HepG2 (cell line): ENCODE data around the gene LCN12. TPM values are rescaled to one million over a fixed set of nuclear protein-coding genes. Genes with fewer than 3 reads are reported as not detected.
A peak's percentile ranks its signal among the peaks of the same experiment; 100 is the strongest.

ENCODE experiments used
- CBFB ChIP-seq: sonication (generic); formaldehyde crosslinking; IDR thresholded peaks from 2 replicates; pipeline ENCODE4 v1.4.0; 2020; ENCODE audit warnings: missing genetic modification reagents
- KLF15 ChIP-seq: sonication (generic); formaldehyde crosslinking; IDR thresholded peaks from 2 replicates; pipeline ENCODE4 v1.8.1; 2023; ENCODE audit warnings: borderline replicate concordance, mild to moderate bottlenecking, inconsistent platforms, missing genetic modification reagents, mixed read lengths
- RBM22 ChIP-seq: fragments of 200-400 bp; formaldehyde crosslinking; optimal IDR thresholded peaks from 2 replicates; pipeline ENCODE3; 2017; ENCODE audit warnings: mild to moderate bottlenecking, low read length, moderate library complexity
- RBM39 ChIP-seq: fragments of 200-400 bp; formaldehyde crosslinking; IDR thresholded peaks from one replicate; pipeline ENCODE4 v1.6.1; 2018; ENCODE audit warnings: antibody characterized with exemption, mild to moderate bottlenecking, low read depth, low read length; ENCODE audit not compliant: poor library complexity, severe bottlenecking
- SOX6 ChIP-seq, 2 experiments: fragments of 450-650 bp in 1 of 2; sonication (generic) in 1 of 2; formaldehyde crosslinking in 1 of 2; IDR thresholded peaks; 2 replicates each; pipeline versions ENCODE4 v1.4.0 to v1.6.1; 2017 to 2020; ENCODE audit warnings: antibody characterized with exemption in 1 of 2, mild to moderate bottlenecking in 1 of 2, missing genetic modification reagents in 1 of 2
- TBX3 ChIP-seq: fragments of 450-650 bp; IDR thresholded peaks from 2 replicates; pipeline ENCODE4 v1.6.1; 2017; ENCODE audit warnings: antibody characterized with exemption, mild to moderate bottlenecking, inconsistent platforms, borderline replicate concordance
- TOPORS ChIP-seq: sonication (generic); formaldehyde crosslinking; IDR thresholded peaks from 2 replicates; pipeline ENCODE4 v1.8.0; 2023; ENCODE audit warnings: mild to moderate bottlenecking, missing genetic modification reagents
- WIZ ChIP-seq: sonication (generic); formaldehyde crosslinking; IDR thresholded peaks from 2 replicates; pipeline ENCODE4 v1.5.1; 2020; ENCODE audit warnings: mild to moderate bottlenecking, missing genetic modification reagents
- ZNF136 ChIP-seq: sonication (generic); formaldehyde crosslinking; IDR thresholded peaks from 2 replicates; pipeline ENCODE4 v1.8.1; 2022; ENCODE audit warnings: low read depth, mild to moderate bottlenecking, moderate library complexity, missing genetic modification reagents
- ZNF260 ChIP-seq: sonication (generic); formaldehyde crosslinking; IDR thresholded peaks from 2 replicates; pipeline ENCODE4 v1.4.0; 2020; ENCODE audit warnings: missing genetic modification reagents, low read depth, mild to moderate bottlenecking, borderline replicate concordance
- ZNF331 ChIP-seq: sonication (generic); formaldehyde crosslinking; IDR thresholded peaks from 2 replicates; pipeline ENCODE4 v1.4.0; 2020; ENCODE audit warnings: missing genetic modification reagents
- ZNF629 ChIP-seq: sonication (generic); formaldehyde crosslinking; conservative IDR thresholded peaks from 2 replicates; pipeline ENCODE4 v1.5.0; 2020; ENCODE audit warnings: missing genetic modification reagents
- ZNF652 ChIP-seq: IDR thresholded peaks from 2 replicates; pipeline ENCODE4 v1.6.1; 2016; ENCODE audit warnings: low read depth, borderline replicate concordance
- ZNF782 ChIP-seq: sonication (generic); formaldehyde crosslinking; IDR thresholded peaks from 2 replicates; pipeline ENCODE4 v1.4.0; 2020; ENCODE audit warnings: missing genetic modification reagents, mild to moderate bottlenecking, borderline replicate concordance
- ZNF878 ChIP-seq: sonication (generic); formaldehyde crosslinking; IDR thresholded peaks from 2 replicates; pipeline ENCODE4 v1.8.1; 2023; ENCODE audit warnings: mild to moderate bottlenecking, missing genetic modification reagents, moderate library complexity
- polyA plus RNA-seq, 8 experiments: library from polyadenylated mRNA; depleted of rRNA in 3 of 8; stranded (reverse) in 7 of 8; unstranded in 1 of 8; fragments of >200 nt; fragmentation: Illumina TruSeq in 4 of 8; extraction: Trizol in 4 of 8; gene quantifications; 2 replicates each; pipeline versions ENCODE4 v1.2.1 to v1.2.3, GENCODE V29; 2011 to 2016; ENCODE audit warnings: low read depth in 4 of 8, missing spikeins in 1 of 8, mixed read lengths in 1 of 8; ENCODE audit not compliant: insufficient read depth in 1 of 8
- total RNA-seq, 5 experiments: library from RNA; depleted of rRNA; stranded (reverse); fragments of >200 nt; fragmentation: Illumina TruSeq; extraction: Trizol; gene quantifications; 2 replicates each; pipeline ENCODE4 v1.2.3, GENCODE V29; 2016; ENCODE audit warnings: low read depth in 1 of 5
- TF ChIP-seq, protein P1 (sequence below): sonication (generic); formaldehyde crosslinking; IDR thresholded peaks from 2 replicates; pipeline ENCODE4 v1.5.1; 2020; ENCODE audit warnings: mild to moderate bottlenecking, missing genetic modification reagents, borderline replicate concordance
- TF ChIP-seq, protein P2 (sequence below): IDR thresholded peaks from 2 replicates; pipeline ENCODE4 v1.6.1; 2016
- TF ChIP-seq, protein P3 (sequence below): IDR thresholded peaks from 2 replicates; pipeline ENCODE4 v1.6.1; 2016; ENCODE audit warnings: low read depth
- TF ChIP-seq, protein P4 (sequence below): sonication (generic); formaldehyde crosslinking; IDR thresholded peaks from 2 replicates; pipeline ENCODE4 v1.5.0; 2020; ENCODE audit warnings: mild to moderate bottlenecking, missing genetic modification reagents, borderline replicate concordance
- TF ChIP-seq, protein P5 (sequence below): sonication (generic); formaldehyde crosslinking; IDR thresholded peaks from 2 replicates; pipeline ENCODE4 v1.5.1; 2020; ENCODE audit warnings: missing genetic modification reagents, mild to moderate bottlenecking, borderline replicate concordance

Gene LCN12
- total and polyA plus RNA-seq, 2 of the 13 experiments (the other 11 are each of a cell fraction or from before 2014, with no cell fraction given): 3.4 to 6.9 TPM

DNA sequence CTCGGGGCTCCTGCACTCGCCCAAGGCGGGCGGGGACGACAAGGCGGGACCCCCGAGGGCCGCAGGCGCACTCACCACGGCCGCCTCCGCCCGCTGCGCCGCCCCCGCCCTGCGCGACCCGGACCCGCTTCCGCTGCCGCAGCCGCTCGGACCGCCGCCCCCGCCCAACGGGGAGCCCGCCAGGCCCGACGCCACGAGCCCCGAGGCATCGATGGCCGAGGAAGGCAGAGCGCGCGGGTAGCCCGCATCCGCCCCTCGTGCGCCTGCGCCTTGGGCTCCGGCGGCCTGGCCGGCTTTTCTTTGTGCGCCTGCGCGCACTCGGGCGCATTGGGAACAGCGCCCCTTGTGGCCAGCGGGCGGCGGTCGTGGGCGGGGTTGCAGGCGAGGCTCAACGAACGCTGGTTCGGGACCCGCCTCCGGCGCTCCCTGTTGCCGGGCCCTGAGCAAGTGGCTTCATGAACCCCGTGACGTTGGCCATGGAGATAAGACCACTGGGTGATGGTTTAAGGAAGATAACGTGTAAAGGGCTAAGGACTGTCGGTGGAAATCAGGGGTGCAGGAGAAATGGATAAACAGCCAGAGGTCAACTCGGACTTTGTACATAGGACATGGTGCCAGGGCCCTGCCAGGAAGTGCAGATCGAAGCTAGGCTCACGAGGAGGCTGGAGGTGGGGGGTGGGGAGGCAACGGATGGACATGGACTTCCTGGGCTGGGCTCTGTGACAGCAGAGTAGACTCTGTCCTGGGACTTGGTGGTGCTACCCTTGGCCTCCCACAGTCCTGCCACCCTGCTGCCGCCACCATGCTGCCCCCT lies 7.3 kb upstream of the LCN12 start, which contains the start of the genes C8G and FBXW5 (continued):
- TF ChIP-seq TBX3 (no peak), ZNF782 (CRISPR knock-in tag) (peak; percentile 47; the same call in 1 of the 2 replicates), ZNF878 (CRISPR knock-in tag) (no peak), RBM22 (no peak), SOX6 (IDR thresholded peaks at IDR 0.05) (no peak), SOX6 (CRISPR knock-in tag; IDR thresholded peaks at IDR 0.05) (peak; percentile 57), RBM39 (peak; percentile 86), ZNF652 (CRISPR knock-in tag) (no peak), CBFB (no peak; the same call in 1 of the 2 replicates), WIZ (no peak), TOPORS (no peak), KLF15 (CRISPR knock-in tag) (no peak), ZNF260 (no peak), ZNF629 (CRISPR knock-in tag) (no peak), ZNF136 (CRISPR knock-in tag) (peak; percentile 47; the same call in 1 of the 2 replicates), ZNF331 (CRISPR knock-in tag) (no peak)
- TF ChIP-seq, protein P1, sequence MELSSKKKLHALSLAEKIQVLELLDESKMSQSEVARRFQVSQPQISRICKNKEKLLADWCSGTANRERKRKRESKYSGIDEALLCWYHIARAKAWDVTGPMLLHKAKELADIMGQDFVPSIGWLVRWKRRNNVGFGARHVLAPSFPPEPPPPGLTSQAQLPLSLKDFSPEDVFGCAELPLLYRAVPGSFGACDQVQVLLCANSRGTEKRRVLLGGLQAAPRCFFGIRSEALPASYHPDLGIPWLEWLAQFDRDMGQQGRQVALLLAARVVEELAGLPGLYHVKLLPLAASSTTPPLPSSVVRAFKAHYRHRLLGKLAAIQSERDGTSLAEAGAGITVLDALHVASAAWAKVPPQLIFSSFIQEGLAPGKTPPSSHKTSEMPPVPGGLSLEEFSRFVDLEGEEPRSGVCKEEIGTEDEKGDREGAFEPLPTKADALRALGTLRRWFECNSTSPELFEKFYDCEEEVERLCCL (CRISPR knock-in tag): no peak
- TF ChIP-seq, protein P2, sequence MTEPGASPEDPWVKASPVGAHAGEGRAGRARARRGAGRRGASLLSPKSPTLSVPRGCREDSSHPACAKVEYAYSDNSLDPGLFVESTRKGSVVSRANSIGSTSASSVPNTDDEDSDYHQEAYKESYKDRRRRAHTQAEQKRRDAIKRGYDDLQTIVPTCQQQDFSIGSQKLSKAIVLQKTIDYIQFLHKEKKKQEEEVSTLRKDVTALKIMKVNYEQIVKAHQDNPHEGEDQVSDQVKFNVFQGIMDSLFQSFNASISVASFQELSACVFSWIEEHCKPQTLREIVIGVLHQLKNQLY (CRISPR knock-in tag): no peak
- TF ChIP-seq, protein P3, sequence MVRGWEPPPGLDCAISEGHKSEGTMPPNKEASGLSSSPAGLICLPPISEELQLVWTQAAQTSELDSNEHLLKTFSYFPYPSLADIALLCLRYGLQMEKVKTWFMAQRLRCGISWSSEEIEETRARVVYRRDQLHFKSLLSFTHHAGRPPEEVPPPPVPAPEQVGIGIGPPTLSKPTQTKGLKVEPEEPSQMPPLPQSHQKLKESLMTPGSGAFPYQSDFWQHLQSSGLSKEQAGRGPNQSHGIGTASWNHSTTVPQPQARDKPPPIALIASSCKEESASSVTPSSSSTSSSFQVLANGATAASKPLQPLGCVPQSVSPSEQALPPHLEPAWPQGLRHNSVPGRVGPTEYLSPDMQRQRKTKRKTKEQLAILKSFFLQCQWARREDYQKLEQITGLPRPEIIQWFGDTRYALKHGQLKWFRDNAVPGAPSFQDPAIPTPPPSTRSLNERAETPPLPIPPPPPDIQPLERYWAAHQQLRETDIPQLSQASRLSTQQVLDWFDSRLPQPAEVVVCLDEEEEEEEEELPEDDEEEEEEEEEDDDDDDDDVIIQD: no peak
- TF ChIP-seq, protein P4, sequence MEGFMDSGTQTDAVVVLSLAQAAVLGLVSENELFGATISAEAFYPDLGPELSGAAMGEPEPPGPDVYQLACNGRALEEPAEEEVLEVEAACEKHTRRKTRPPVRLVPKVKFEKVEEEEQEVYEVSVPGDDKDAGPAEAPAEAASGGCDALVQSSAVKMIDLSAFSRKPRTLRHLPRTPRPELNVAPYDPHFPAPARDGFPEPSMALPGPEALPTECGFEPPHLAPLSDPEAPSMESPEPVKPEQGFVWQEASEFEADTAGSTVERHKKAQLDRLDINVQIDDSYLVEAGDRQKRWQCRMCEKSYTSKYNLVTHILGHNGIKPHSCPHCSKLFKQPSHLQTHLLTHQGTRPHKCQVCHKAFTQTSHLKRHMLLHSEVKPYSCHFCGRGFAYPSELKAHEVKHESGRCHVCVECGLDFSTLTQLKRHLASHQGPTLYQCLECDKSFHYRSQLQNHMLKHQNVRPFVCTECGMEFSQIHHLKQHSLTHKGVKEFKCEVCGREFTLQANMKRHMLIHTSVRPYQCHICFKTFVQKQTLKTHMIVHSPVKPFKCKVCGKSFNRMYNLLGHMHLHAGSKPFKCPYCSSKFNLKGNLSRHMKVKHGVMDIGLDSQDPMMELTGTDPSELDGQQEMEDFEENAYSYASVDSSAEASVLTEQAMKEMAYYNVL: no peak
- TF ChIP-seq, protein P5, sequence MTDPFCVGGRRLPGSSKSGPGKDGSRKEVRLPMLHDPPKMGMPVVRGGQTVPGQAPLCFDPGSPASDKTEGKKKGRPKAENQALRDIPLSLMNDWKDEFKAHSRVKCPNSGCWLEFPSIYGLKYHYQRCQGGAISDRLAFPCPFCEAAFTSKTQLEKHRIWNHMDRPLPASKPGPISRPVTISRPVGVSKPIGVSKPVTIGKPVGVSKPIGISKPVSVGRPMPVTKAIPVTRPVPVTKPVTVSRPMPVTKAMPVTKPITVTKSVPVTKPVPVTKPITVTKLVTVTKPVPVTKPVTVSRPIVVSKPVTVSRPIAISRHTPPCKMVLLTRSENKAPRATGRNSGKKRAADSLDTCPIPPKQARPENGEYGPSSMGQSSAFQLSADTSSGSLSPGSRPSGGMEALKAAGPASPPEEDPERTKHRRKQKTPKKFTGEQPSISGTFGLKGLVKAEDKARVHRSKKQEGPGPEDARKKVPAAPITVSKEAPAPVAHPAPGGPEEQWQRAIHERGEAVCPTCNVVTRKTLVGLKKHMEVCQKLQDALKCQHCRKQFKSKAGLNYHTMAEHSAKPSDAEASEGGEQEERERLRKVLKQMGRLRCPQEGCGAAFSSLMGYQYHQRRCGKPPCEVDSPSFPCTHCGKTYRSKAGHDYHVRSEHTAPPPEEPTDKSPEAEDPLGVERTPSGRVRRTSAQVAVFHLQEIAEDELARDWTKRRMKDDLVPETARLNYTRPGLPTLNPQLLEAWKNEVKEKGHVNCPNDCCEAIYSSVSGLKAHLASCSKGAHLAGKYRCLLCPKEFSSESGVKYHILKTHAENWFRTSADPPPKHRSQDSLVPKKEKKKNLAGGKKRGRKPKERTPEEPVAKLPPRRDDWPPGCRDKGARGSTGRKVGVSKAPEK: no peak
